ENCODE measurements around the gene RHBDF2. TPM values are rescaled to one million over a fixed set of nuclear protein-coding genes. Genes with fewer than 3 reads are reported as not detected.

The RHBDF2 gene
- total RNA-seq, 1 experiment from 2014 or later: 19.7 TPM

GRCh38 chr17:76549215-76549518, 47.9 kb upstream of the RHBDF2 start:
- no peak overlapping the region for H3K4me2 ChIP-seq (ENCODE audit: insufficient read depth, insufficient read length, low read length)
- H2AK5ac ChIP-seq (ENCODE audit: insufficient read length, low read length): no peak overlapping the region

More at GRCh38 chr17:76549215-76549518, 47.9 kb upstream of the RHBDF2 start:
- no peaks in the 10 kb centered on the region; a peak in 1 of 7 replicates for H3K36me3 Mint-ChIP-seq (ENCODE audit: insufficient read depth in 1 of 3, low read depth in 3 of 3)
- Histone ChIP-seq H3K23ac (ENCODE audit: insufficient read length, low read depth, low read length) (no peak overlapping the region), H3K9me3 (ENCODE audit: control insufficient read depth, low read depth, low read length) (no peaks in the 10 kb centered on the region), H3K18ac (ENCODE audit: insufficient read length, low read depth, low read length) (no peak overlapping the region), H3K23me2 (ENCODE audit: insufficient read length, low read depth, low read length, poor library complexity, severe bottlenecking) (no peaks in the 10 kb centered on the region), H3T11ph (ENCODE audit: low read length) (no peak overlapping the region), H3K27me3 (ENCODE audit: insufficient read depth, low read length) (no peaks in the 10 kb centered on the region), H2BK5ac (ENCODE audit: insufficient read length, low read length) (no peak overlapping the region), H2BK120ac (ENCODE audit: low read depth, low read length, poor library complexity, severe bottlenecking) (no peak overlapping the region), H2BK20ac (ENCODE audit: low read depth, low read length, poor library complexity, severe bottlenecking) (no peak overlapping the region), H4K8ac (replicated peaks; ENCODE audit: insufficient read length, low read depth, low read length) (no peak overlapping the region), H2AFZ (ENCODE audit: low read length) (no peak overlapping the region), H3K79me2 (ENCODE audit: insufficient read depth, low read length) (no peaks in the 10 kb centered on the region), H4K20me1 (ENCODE audit: control insufficient read depth, insufficient read depth, insufficient read length) (no peaks in the 10 kb centered on the region), H4K91ac (ENCODE audit: insufficient read length, low read depth, low read length) (no peak overlapping the region), H3K14ac (ENCODE audit: insufficient read depth, low read length) (no peak overlapping the region), H2BK15ac (ENCODE audit: low read depth, low read length) (no peak overlapping the region), H3K79me1 (ENCODE audit: insufficient read depth, low read depth, low read length, poor library complexity, severe bottlenecking) (no peaks in the 10 kb centered on the region), H3K9ac (ENCODE audit: extremely low read depth, insufficient read length, low read length) (no peak overlapping the region), H3K27ac (ENCODE audit: insufficient read length, low read depth, low read length) (no peak overlapping the region), H3K4ac (ENCODE audit: low read depth, low read length) (no peak overlapping the region), H3K56ac (ENCODE audit: insufficient read length, low read depth, low read length) (no peak overlapping the region), H3K4me1 (ENCODE audit: insufficient read depth, low read length) (no peaks in the 10 kb centered on the region; the same call in 1 of the 2 replicates), H4K5ac (ENCODE audit: insufficient read length, low read depth, low read length) (no peak overlapping the region), H2BK12ac (ENCODE audit: insufficient read length, low read depth, low read length) (no peak overlapping the region)
- H3K9me3 Mint-ChIP-seq: no peaks in the 10 kb centered on the region
- peaks cover 2% of the 10 kb centered on the region; the same call in 1 of the 2 replicates for H3K27me3 Mint-ChIP-seq (ENCODE audit: low read depth)
- no CpG with 5 or more reads among the region's 9 CpGs for WGBS (ENCODE audit: extremely low coverage, insufficient read length, low lambda C conversion rate)
- no peak for TF ChIP-seq CTCF (conservative IDR thresholded peaks at IDR 0.05)
- peaks cover 10 to 18% of the 10 kb centered on the region in 2 experiments for H3K4me1 Mint-ChIP-seq
- H3K4me3 Mint-ChIP-seq: no peak overlapping the region
- no peak for DNase-seq
- no peak overlapping the region for H3K27ac Mint-ChIP-seq

All from H9 (cell line).